ENCODE results near the gene SMYD3.

SMYD3 gene

GRCh38 chr1:245707941-245708340, 799.1 kb downstream of the SMYD3 start:
- DNase-seq = no peak
- peaks cover 38% of the 10 kb centered on the region for H3K36me3 Mint-ChIP-seq (ENCODE audit: low read depth)
- TF ChIP-seq, protein P1, sequence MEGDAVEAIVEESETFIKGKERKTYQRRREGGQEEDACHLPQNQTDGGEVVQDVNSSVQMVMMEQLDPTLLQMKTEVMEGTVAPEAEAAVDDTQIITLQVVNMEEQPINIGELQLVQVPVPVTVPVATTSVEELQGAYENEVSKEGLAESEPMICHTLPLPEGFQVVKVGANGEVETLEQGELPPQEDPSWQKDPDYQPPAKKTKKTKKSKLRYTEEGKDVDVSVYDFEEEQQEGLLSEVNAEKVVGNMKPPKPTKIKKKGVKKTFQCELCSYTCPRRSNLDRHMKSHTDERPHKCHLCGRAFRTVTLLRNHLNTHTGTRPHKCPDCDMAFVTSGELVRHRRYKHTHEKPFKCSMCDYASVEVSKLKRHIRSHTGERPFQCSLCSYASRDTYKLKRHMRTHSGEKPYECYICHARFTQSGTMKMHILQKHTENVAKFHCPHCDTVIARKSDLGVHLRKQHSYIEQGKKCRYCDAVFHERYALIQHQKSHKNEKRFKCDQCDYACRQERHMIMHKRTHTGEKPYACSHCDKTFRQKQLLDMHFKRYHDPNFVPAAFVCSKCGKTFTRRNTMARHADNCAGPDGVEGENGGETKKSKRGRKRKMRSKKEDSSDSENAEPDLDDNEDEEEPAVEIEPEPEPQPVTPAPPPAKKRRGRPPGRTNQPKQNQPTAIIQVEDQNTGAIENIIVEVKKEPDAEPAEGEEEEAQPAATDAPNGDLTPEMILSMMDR (IDR thresholded peaks at IDR 0.05) = no peak
- H3K27me3 Mint-ChIP-seq (ENCODE audit: low read depth, poor library complexity) = no peaks in the 10 kb centered on the region
- no peaks in the 10 kb centered on the region for H3K9me3 Mint-ChIP-seq
- H3K27ac Mint-ChIP-seq = no peak overlapping the region
- H3K4me3 Mint-ChIP-seq = no peak overlapping the region
- H3K4me1 Mint-ChIP-seq = peaks cover 11% of the 10 kb centered on the region

DNA sequence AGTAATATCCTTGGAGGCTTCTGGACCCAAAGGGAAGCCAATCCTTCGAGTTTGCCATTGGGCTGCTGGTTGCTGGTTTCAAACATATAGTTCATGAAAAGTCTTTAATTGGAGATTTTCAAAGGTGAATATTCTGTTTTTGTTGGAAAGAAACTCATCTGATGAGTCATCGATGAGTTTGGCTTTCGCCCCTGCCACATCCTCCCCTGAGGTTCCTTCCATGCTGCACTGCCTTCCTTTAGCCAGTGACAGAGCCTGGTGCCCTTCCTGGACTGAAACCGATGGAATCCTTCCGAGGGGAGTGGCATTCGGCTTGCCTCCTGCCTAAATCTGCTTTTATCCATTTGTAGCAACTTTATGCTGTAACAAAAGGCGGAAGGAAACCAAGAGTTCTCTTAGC, 802.3 kb downstream of the SMYD3 start:
- no peaks in the 10 kb centered on the region for H3K9me3 Mint-ChIP-seq
- peaks cover 62% of the 10 kb centered on the region for H3K36me3 Mint-ChIP-seq (ENCODE audit: low read depth)
- DNase-seq = no peak
- H3K4me3 Mint-ChIP-seq = no peak overlapping the region
- peaks cover 4% of the 10 kb centered on the region for H3K27me3 Mint-ChIP-seq (ENCODE audit: low read depth, poor library complexity)
- H3K27ac Mint-ChIP-seq = no peak overlapping the region
- TF ChIP-seq, protein P1 (IDR thresholded peaks at IDR 0.05) = no peak
- H3K4me1 Mint-ChIP-seq = peaks cover 5% of the 10 kb centered on the region

DNA sequence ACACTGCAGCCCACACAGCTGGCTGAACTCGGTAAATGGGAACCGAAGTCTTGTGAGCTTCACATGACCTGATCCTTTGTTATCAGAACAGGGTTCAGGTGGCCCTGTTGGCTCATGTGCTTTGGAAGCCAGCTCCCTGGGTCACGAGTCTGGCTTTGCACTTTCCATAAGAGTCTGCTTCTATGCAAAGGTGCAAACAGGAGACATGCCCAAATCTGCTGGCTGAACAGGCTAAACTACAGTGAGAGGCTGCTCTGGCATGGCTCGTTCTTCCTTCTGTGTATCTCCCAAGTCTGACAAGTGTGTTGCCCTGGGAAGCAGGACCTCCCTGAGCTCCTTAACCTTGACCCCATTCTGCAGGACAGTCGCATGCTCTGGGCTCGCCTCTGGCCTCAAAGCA, 802.7 kb downstream of the SMYD3 start:
- Mint-ChIP-seq H3K27me3 (ENCODE audit: low read depth, poor library complexity) (peaks cover 4% of the 10 kb centered on the region), H3K27ac (no peak overlapping the region), H3K9me3 (no peaks in the 10 kb centered on the region), H3K4me1 (peaks cover 4% of the 10 kb centered on the region), H3K4me3 (no peak overlapping the region), H3K36me3 (ENCODE audit: low read depth) (peaks cover 66% of the 10 kb centered on the region)
- DNase-seq = no peak
- TF ChIP-seq, protein P1 (IDR thresholded peaks at IDR 0.05) = no peak

GRCh38 chr1:245702346-245702745, 804.7 kb downstream of the SMYD3 start:
- peaks cover 75% of the 10 kb centered on the region for H3K36me3 Mint-ChIP-seq (ENCODE audit: low read depth)
- H3K9me3 Mint-ChIP-seq = no peaks in the 10 kb centered on the region
- no peak for DNase-seq
- TF ChIP-seq, protein P1 (IDR thresholded peaks at IDR 0.05) = no peak
- no peak overlapping the region for H3K27ac Mint-ChIP-seq
- H3K4me1 Mint-ChIP-seq = no peaks in the 10 kb centered on the region
- H3K27me3 Mint-ChIP-seq (ENCODE audit: low read depth, poor library complexity) = peaks cover 4% of the 10 kb centered on the region
- H3K4me3 Mint-ChIP-seq = no peak overlapping the region

DNA sequence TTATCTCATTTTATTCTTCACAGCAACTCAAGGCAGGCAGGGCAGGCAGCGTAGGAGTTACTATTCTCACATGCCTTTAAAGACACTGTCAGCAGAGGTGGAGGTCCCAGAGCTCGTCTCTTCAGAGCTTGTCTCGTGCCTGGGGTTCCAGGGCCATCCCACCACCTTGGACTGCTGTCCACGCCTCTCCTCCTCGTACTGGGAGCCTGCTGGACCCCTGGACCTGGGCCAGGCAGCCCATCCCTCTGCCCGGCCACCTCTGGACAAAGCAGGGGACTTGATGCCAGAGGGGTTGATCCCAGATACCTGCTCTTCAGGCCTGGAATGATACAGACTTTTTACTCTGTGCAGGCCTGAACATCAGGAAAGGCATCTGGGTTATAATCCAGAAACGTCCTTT, 805.4 kb downstream of the SMYD3 start:
- Mint-ChIP-seq H3K4me3 (no peak overlapping the region), H3K36me3 (ENCODE audit: low read depth) (peaks cover 76% of the 10 kb centered on the region), H3K4me1 (no peaks in the 10 kb centered on the region), H3K27me3 (ENCODE audit: low read depth, poor library complexity) (peaks cover 4% of the 10 kb centered on the region), H3K9me3 (no peaks in the 10 kb centered on the region), H3K27ac (no peak overlapping the region)
- DNase-seq = no peak
- TF ChIP-seq, protein P1 (IDR thresholded peaks at IDR 0.05) = no peak

GRCh38 chr1:245700631-245701030, 806.4 kb downstream of the SMYD3 start:
- Mint-ChIP-seq H3K27me3 (ENCODE audit: low read depth, poor library complexity) (peaks cover 4% of the 10 kb centered on the region), H3K27ac (no peak overlapping the region), H3K4me1 (no peaks in the 10 kb centered on the region), H3K36me3 (ENCODE audit: low read depth) (peaks cover 82% of the 10 kb centered on the region), H3K4me3 (no peak overlapping the region), H3K9me3 (no peaks in the 10 kb centered on the region)
- TF ChIP-seq, protein P1 (IDR thresholded peaks at IDR 0.05) = no peak
- DNase-seq = no peak

All from nephron progenitor cell (in vitro differentiated cells).